Activated naive CD8-positive, alpha-beta T cell treated with anti-CD3 and anti-CD28 coated beads, Interleukin-2, amount 10 ng/mL, durations not matched to agents 7 days and 5 days (primary cell): ENCODE results near the gene TMEM245. TPM values are rescaled to one million over a fixed set of nuclear protein-coding genes. Genes with fewer than 3 reads are reported as not detected.

ENCODE experiments used
- ATAC-seq: fragments of 150-1000 bp; cut with Tn5 transposase; one replicate; pipeline ENCODE4 v1.10.0; 2021; ENCODE audit warnings: low read depth, moderate library complexity
- POLR2A ChIA-PET: fragments of 350-600 bp; sonication (Branson Sonifier 250); formaldehyde crosslinking; loops from one replicate; lab custom pipeline; 2021; ENCODE audit warnings: antibody characterized with exemption; lab: Charles Lee
- DNase-seq: peaks from one replicate; pipeline ENCODE4 v3.0.0; 2021
- H3K27ac Mint-ChIP-seq: one replicate; pipeline ENCODE4 v1.8.0; 2022; ENCODE audit warnings: mild to moderate bottlenecking, mixed read lengths
- H3K27me3 Mint-ChIP-seq: one replicate; pipeline ENCODE4 v1.8.0; 2022; ENCODE audit warnings: mild to moderate bottlenecking, moderate library complexity, mixed read lengths
- H3K36me3 Mint-ChIP-seq: one replicate; pipeline ENCODE4 v1.8.0; 2021; ENCODE audit warnings: mild to moderate bottlenecking, mixed read lengths
- H3K4me1 Mint-ChIP-seq: one replicate; pipeline ENCODE4 v1.8.0; 2021; ENCODE audit warnings: mixed read lengths
- H3K4me3 Mint-ChIP-seq: one replicate; pipeline ENCODE4 v1.8.0; 2022; ENCODE audit warnings: mild to moderate bottlenecking, moderate library complexity, mixed read lengths
- H3K9me3 Mint-ChIP-seq: one replicate; pipeline ENCODE4 v1.8.0; 2021; ENCODE audit warnings: mixed read lengths
- total RNA-seq, 2 experiments: library from RNA; stranded (reverse); gene quantifications; one replicate each; pipeline ENCODE4 v1.2.3, GENCODE V29; 2021

Gene TMEM245
- total RNA-seq, 2 experiments from 2014 or later: 42.8 to 45.7 TPM

DNA sequence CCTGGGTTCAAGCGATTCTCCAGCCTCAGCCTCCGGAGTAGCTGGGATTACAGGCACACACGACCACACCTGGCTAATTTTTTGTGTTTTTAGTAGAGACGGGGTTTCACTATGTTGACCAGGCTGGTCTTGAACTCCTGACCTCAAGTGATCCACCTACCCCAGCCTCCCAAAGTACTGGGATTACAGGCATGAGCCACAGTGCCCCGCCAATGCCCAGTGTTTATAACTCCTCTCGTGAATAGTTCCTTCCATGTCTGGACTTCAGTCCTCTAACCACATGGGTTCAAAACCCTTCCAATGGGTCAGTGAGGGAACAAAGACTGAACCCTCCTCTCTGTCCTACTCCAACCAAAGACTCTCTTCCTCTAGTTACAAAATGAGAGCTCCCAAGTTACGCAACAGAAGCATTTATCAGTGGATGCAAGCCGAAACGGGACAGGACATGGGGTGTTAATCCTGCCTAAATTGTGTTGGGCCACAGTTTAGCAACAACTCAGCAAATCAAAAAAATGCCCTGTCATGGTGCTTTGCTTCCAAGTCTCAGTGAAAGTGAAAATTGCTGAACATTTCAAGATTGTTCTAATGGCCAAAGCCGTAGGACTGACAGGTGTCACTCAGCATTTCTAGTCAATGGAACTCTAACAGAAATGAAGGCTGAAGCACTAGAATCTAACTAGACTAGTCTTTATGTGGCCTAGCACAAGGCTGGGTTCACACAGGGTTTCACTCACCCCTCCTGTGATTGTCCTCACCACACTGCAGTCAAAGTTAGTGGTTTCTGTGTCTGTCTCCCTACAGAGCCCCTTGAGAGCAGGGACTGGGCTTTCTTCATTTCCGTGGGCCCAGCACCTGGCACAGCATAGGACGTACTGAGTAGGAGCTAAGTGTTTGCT lies 3.2 kb upstream of the TMEM245 start:
- Mint-ChIP-seq H3K9me3 (no peaks in the 10 kb centered on the region), H3K4me1 (peaks cover 22% of the 10 kb centered on the region), H3K27ac (no peak overlapping the region), H3K36me3 (peaks cover 2% of the 10 kb centered on the region), H3K4me3 (no peak overlapping the region), H3K27me3 (no peaks in the 10 kb centered on the region)
- DNase-seq (no peak), ATAC-seq (no peak)
- POLR2A ChIA-PET: no interaction called here

DNA sequence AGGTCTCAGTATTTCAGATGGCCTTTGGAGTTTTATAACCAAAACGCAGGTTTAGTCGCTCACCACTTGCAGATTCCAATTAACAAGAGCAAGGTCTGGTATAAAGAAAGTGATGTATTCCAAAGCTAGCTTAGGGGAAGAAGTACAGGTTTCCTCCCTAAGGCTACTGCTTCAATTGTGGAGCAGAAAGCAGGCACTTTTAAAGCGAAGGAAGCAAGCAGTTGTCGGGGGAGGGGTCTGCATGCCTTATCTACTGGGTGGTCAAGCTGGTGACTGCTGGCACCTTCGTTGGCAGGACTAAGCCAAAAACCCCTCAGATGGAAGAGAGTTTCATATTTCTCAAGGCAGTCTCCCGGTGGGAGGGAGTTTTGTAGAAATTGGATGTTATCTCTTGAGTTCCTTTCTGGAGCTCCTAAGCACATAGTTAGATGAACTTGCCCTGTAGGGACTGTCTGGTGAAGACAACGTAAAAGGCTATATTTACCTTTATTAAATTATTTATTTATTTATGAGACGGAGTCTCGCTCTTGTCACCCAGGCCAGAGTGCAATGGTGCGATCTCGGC lies 1.6 kb upstream of the TMEM245 start:
- DNase-seq (no peak), ATAC-seq (no peak)
- Mint-ChIP-seq H3K27ac (no peak overlapping the region), H3K4me1 (peaks cover 33% of the 10 kb centered on the region), H3K4me3 (no peak overlapping the region), H3K27me3 (no peaks in the 10 kb centered on the region), H3K36me3 (peaks cover 16% of the 10 kb centered on the region), H3K9me3 (no peaks in the 10 kb centered on the region)
- POLR2A ChIA-PET: no interaction called here

DNA sequence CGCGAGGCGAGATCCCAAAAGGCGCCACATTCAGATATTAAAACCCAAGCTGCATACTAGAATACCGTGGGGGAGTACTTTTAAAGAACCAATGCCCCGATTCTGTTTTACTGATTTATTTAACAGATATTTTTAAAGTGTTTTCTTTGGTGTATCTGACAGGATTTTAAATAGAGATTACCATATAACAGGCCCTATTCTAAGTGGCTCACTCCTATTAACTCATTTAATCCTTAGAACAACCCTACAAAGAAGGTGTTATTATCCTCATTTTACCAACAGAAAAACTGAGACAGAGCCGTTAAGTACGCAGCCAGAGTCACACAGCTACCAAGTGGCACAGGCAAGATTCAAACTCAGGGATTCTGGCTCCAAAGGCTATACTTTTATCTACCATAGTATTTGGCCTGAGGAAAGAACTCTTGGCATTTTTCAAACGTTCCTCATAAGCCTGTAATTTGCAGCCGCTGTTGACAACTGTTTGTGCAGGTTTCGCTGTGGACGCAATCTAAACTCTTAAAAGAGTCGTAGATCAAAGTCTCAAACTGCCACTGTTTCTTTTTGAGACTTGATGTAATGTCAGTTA lies 550 bp upstream of the TMEM245 start:
- no peak for ATAC-seq
- POLR2A ChIA-PET: interaction anchor here (0.6 to 1.9 kb wide), 9 partner anchors 10 to 186 kb away, joined by 3 to 12 read pairs (median 4); partner anchors contain the start of gene ABITRAM
- Mint-ChIP-seq H3K4me1 (peaks cover 37% of the 10 kb centered on the region), H3K9me3 (no peaks in the 10 kb centered on the region), H3K27ac (peak overlapping the region; percentile 75), H3K4me3 (peak overlapping the region; percentile 96), H3K36me3 (peaks cover 17% of the 10 kb centered on the region), H3K27me3 (no peaks in the 10 kb centered on the region)
- DNase-seq: no peak

DNA sequence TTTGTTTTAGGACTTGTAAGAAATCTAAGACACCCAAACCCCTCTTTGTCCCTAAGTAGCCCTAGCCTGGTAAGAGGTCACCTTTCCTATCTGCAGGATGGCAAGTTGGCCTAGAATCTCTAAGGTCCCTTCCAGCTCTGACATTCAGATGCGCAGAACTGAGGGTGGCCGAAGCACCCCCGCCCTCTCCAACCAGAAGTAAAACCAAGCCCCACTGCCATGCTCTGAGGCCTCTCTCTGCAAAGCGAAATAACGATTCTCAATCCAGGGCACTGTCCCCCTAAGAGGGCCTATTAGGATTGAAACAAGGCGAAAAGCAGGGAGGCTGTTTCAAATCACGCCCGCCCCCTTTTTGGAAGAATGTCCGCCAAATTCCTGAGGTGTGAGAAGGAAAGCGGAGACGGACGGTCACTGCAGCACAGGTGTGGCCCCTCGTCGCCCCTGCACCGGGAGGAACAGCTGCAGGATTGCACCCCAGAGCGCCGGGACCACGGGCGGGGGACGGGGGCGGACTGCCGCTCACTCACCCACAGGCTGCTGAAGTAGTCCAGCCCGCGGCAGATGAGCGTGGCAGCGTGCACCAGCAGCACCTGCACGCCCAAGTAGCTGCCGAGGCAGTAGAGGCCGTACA lies 824 bp downstream of the TMEM245 start:
- POLR2A ChIA-PET: interaction anchor here (1.0 to 1.9 kb wide), 8 partner anchors 9 to 185 kb away, joined by 3 to 12 read pairs (median 5); partner anchors contain the start of gene ABITRAM
- Mint-ChIP-seq H3K27ac (peak overlapping the region; percentile 89), H3K4me3 (peak overlapping the region; percentile 96), H3K4me1 (peaks cover 47% of the 10 kb centered on the region), H3K9me3 (no peaks in the 10 kb centered on the region), H3K27me3 (no peaks in the 10 kb centered on the region), H3K36me3 (peaks cover 17% of the 10 kb centered on the region)
- DNase-seq: no peak
- ATAC-seq: no peak

DNA sequence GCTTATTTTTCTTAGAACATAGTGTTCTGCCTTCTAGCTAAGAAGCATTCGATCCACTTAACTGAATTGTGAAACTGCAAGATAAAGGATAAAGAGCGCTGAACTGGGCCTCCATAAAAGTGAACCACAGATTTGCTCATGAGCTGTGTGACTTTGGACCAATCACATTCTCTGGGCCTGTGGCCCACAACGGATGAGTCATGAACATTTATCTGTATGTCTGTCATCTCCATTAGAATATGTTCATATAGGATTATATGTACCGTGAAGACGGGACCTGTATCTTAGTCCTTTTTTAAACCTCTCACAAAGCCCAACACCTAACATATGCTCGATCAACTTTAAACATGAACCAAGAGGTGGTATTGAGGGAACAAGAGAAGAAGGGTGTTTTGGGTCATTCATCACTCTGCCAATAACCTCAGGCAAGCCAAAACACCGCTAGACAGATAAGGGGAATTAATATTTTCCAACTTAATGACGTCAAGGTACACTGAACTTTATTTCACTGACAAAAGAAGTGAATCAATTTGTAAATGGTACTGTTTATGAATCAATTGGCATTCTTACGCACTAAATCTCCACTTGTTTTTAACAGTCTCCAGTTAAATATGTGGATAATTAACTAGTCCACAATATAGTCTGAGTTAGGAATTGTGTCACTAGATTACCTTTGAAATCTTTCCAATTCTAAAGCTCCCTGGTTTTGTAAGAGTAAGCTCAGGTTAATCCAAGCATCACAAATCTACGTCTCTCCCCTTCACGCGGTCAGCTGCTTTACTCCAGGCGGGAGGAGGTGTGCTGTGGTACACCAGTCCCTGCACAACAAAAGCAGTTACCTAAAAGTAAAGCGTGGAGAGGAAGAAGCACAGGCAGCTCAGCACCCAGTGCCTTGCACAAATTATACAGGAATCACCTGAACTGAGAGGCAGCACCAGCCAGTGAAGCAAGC lies 1.6 kb downstream of the TMEM245 start:
- H3K27ac Mint-ChIP-seq: peak overlapping the region; percentile 89
- POLR2A ChIA-PET: interaction anchor here (1.0 to 1.9 kb wide), 4 partner anchors 11 to 121 kb away, joined by 3 to 7 read pairs (median 5); no protein-coding TSS in a partner anchor
- H3K27me3 Mint-ChIP-seq: no peaks in the 10 kb centered on the region
- peaks cover 17% of the 10 kb centered on the region for H3K36me3 Mint-ChIP-seq
- H3K9me3 Mint-ChIP-seq: no peaks in the 10 kb centered on the region
- peaks cover 46% of the 10 kb centered on the region for H3K4me1 Mint-ChIP-seq
- DNase-seq (peak; percentile 32), ATAC-seq (no peak)
- peak overlapping the region; percentile 96 for H3K4me3 Mint-ChIP-seq

DNA sequence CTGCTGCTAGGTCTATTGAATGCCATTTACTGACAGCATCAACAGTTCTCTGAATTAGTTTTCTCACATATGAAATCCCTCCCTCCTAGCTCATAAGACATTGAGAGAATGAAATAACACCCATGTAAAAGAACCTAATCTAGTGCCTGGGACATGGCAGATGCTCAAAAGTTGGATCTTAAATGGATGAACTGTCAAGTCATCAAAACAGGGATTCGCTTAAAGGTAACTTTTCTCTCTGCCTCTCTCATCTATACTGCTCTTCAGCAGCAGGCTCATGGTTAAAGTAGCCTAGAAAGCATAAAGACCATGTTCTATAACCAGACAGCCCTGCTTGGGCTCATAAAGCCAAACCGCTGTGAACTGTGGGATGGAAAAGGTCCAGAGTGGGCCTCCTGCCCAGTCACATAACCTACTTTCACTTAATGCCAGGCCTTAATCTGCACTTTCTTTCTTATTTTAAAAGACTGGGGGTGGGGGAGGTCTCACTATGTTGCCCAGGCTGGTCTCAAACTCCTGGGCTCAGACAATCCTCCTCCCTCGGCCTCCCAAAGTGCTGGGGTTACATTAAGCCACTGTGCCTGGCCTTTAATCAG lies 3.7 kb downstream of the TMEM245 start:
- Mint-ChIP-seq H3K36me3 (peaks cover 17% of the 10 kb centered on the region), H3K4me3 (peak overlapping the region; percentile 25), H3K9me3 (no peaks in the 10 kb centered on the region), H3K27ac (peak overlapping the region; percentile 38), H3K4me1 (peaks cover 48% of the 10 kb centered on the region), H3K27me3 (no peaks in the 10 kb centered on the region)
- ATAC-seq (no peak), DNase-seq (no peak)
- POLR2A ChIA-PET: no interaction called here

DNA sequence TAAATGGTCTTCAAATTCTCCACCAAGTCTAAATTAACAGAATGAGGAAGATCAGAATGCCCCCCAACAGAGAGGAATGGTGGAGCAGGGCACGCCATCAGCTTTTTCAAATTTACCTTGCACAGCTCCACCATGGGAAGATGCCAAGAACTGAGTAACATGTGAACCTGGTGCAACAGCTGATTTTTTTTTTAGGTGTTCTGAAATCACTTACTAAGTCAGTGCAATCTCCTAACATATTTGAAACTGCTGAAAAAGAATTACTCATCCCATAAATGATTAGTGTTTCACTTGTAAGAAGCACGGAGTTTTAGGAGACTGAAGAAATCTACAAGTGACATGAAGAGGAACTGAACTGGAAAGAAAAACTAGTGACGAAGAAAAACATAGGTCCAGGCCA lies 5.1 kb downstream of the TMEM245 start:
- DNase-seq: no peak
- POLR2A ChIA-PET: no interaction called here
- Mint-ChIP-seq H3K27ac (no peak overlapping the region), H3K9me3 (no peaks in the 10 kb centered on the region), H3K36me3 (peaks cover 17% of the 10 kb centered on the region), H3K4me3 (no peak overlapping the region), H3K4me1 (peaks cover 56% of the 10 kb centered on the region), H3K27me3 (no peaks in the 10 kb centered on the region)
- no peak for ATAC-seq

DNA sequence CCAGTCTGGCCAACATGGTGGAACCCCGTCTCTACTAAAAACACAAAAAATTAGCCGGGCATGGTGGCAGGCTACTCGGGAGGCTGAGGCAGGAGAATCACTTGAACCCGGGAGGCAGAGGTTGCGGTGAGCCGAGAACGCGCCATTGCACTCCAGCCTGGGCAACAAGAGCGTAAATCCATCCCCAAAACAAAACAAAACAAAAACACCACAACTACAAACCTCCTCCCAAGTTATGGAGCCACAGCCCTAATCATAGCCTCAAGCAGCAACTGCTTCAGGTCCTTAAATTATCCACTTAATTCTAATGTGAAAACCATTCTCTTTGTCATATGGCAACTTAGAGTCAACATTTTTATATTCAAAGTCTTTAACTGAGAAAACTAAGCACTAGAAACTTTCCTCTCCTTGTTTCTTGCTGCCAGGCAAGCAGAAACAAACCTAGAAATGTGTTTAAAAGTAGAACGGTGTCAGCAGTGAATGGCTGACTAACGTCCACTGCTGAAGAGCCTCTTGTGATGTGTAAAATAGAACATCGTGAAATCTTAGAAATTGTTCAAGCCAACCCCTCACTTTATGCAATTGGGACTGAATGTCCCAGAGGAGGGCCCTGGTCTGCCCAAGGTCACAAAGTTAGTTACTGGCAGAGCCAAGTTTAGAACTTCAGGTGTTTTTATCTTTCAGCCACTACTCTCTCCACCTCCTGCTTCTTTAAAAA lies 5.7 kb downstream of the TMEM245 start:
- ATAC-seq (no peak), DNase-seq (no peak)
- Mint-ChIP-seq H3K36me3 (peaks cover 17% of the 10 kb centered on the region), H3K9me3 (no peaks in the 10 kb centered on the region), H3K27me3 (no peaks in the 10 kb centered on the region), H3K27ac (no peak overlapping the region), H3K4me1 (peaks cover 61% of the 10 kb centered on the region), H3K4me3 (no peak overlapping the region)
- POLR2A ChIA-PET: no interaction called here

DNA sequence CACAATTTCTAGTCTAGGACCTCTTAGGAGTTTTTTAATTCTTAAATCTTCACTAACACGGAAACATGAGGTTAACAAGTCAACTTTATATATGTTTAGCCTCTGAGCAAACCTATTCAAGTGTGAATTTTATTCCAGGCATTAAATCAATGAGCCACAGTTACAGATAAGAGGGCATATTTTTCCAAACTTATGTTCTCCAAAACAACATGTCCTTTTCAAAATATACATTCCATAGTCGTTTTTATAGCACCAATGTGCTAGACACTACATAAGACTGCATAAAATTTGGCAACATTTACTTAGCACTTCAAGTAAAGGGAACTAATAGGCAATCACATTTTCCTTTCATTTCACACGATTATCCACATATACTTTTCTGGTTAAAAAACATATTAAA lies 6.5 kb downstream of the TMEM245 start:
- Mint-ChIP-seq H3K36me3 (peaks cover 15% of the 10 kb centered on the region), H3K4me3 (no peak overlapping the region), H3K4me1 (peaks cover 56% of the 10 kb centered on the region), H3K9me3 (no peaks in the 10 kb centered on the region), H3K27ac (no peak overlapping the region), H3K27me3 (no peaks in the 10 kb centered on the region)
- POLR2A ChIA-PET: no interaction called here
- no peak for ATAC-seq
- DNase-seq: no peak

DNA sequence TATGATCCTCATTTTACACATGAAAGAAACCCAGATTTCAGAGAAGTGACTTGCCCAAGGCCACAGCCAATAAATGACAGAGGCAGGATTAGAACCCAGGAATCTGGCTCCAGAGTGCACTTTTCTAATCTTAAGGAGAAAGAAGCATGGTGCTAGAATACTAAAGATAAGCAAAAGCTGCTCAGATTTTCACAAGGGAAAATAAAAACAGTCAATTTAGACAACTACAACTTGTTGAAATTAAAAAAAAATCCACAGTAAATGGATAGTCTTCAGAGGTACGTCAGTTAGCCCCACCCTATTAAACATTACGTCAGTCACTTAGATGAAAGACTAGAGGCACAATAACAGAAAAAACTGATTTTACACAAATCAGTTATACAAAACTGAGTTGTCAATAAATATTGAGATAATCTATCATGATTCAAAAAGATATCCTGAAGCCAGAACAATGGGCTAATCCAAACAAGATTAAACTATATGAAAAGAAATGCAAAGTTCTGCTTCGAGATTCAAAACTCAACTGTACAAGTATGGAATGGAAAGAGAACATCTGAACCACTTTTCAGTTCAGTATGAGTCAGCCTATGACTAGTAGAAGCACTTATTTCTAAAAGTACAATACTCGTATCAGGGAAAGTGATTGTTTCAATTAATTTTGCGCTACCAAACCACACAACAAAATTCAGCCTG lies 9.3 kb downstream of the TMEM245 start:
- peak; percentile 70 for ATAC-seq
- peak overlapping the region; percentile 83 for H3K27ac Mint-ChIP-seq

DNA sequence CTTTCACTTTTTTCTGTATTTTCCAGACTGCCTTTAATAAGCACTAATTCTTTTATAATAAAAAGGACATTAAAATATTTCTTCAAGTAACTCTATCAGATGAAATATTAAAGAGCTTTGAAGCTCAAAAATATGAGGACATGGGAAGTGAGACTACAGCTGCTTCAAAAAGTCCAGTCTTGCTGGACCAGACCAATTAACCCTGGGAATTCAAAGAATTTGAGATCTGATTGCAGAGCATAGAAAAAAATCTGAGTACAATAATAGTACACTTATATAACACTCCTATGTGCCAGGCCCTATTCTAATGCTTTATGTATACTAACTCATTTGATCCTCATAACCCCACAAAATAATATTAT lies 9.8 kb downstream of the TMEM245 start:
- no peaks in the 10 kb centered on the region for H3K9me3 Mint-ChIP-seq
- DNase-seq: no peak
- H3K27me3 Mint-ChIP-seq: no peaks in the 10 kb centered on the region
- H3K4me3 Mint-ChIP-seq: peak overlapping the region; percentile 73
- no peak for ATAC-seq
- H3K4me1 Mint-ChIP-seq: peaks cover 48% of the 10 kb centered on the region
- POLR2A ChIA-PET: interaction anchor here (3.0 kb wide), 1 partner anchor 10 kb away, joined by 12 read pairs; the partner anchor contains the start of gene TMEM245
- peaks cover 14% of the 10 kb centered on the region for H3K36me3 Mint-ChIP-seq
- H3K27ac Mint-ChIP-seq: peak overlapping the region; percentile 83

More for the DNA sequence above, 9.3 kb downstream of the TMEM245 start:
- no peak for DNase-seq
- H3K9me3 Mint-ChIP-seq: no peaks in the 10 kb centered on the region
- peak overlapping the region; percentile 73 for H3K4me3 Mint-ChIP-seq
- peaks cover 8% of the 10 kb centered on the region for H3K36me3 Mint-ChIP-seq
- POLR2A ChIA-PET: interaction anchor here (3.0 kb wide), 1 partner anchor 9 kb away, joined by 12 read pairs; the partner anchor contains the start of gene TMEM245
- no peaks in the 10 kb centered on the region for H3K27me3 Mint-ChIP-seq
- peaks cover 49% of the 10 kb centered on the region for H3K4me1 Mint-ChIP-seq
